Measurements from ENCODE around the gene CASZ1. TPM values are rescaled to one million over a fixed set of nuclear protein-coding genes. Genes with fewer than 3 reads are reported as not detected.

CASZ1 gene
- total and polyA plus RNA-seq, 2 donors (not counting 3 experiments of a cell fraction or from before 2014, with no cell fraction given): 1.5 to 5.2 TPM

DNA sequence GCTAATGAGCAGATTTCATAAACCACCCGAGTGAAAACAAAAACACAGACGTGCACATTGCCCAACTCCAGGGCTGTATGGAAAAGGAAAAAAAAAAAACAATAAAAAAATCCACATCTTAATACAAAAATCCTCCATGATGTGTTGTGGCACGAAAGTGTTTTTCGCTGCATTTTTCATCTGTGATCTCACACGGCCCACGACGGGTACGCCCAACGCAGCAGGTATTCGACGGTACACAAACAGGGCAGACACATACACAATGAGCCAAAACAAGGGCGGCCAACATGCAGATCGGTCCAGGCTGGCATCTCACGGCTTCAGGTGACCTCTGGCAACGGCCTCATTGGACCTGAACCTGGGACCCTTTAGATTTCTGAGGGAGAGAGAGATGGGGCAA lies 31.1 kb downstream of the CASZ1 start:
- no peak overlapping the region for H2AFZ ChIP-seq (ENCODE audit: low read depth, low read length)
- DNase-seq (ENCODE audit: low read depth, low spot score) (no peak), FAIRE-seq (no peak)
- no peak overlapping the region for H3K4me2 ChIP-seq (ENCODE audit: insufficient read depth, low read length)
- BruUV-seq (replicated peaks): no TSS peak
- TF ChIP-seq MYC (IDR thresholded peaks at IDR 0.05; ENCODE audit: low read depth, low read length): no peak
- TF ChIP-seq MAX (IDR thresholded peaks at IDR 0.05; ENCODE audit: insufficient read depth, insufficient read length): no peak
- TF ChIP-seq EZH2 (IDR thresholded peaks at IDR 0.05; ENCODE audit: borderline replicate concordance, low read depth, low read length, severe bottlenecking): no peak
- TF ChIP-seq GATA2 (IDR thresholded peaks at IDR 0.05; ENCODE audit: insufficient read depth, insufficient read length, low read depth, low read length): no peak
- TF ChIP-seq FOS (IDR thresholded peaks at IDR 0.05; ENCODE audit: borderline replicate concordance, insufficient read depth, low read length): no peak
- TF ChIP-seq JUN (IDR thresholded peaks at IDR 0.05; ENCODE audit: borderline replicate concordance, insufficient read depth, insufficient read length, low read depth): no peak
- no peak for TF ChIP-seq CTCF (IDR thresholded peaks at IDR 0.05; ENCODE audit: extremely low read depth in 1 of 2, insufficient read depth in 1 of 2, low read depth in 1 of 2, low read length in 2 of 2)
- no peak for TF ChIP-seq POLR2A (IDR thresholded peaks at IDR 0.05; ENCODE audit: low read depth, low read length)
- TF ChIP-seq POLR2AphosphoS5 (IDR thresholded peaks at IDR 0.05; ENCODE audit: insufficient read depth, low read depth, low read length): no peak
- peaks cover 0 to under 1% of the 10 kb centered on the region in 2 experiments for H3K27me3 ChIP-seq (ENCODE audit: control insufficient read depth in 2 of 2, insufficient read depth in 2 of 2, low read length in 2 of 2)
- H3K27ac ChIP-seq (ENCODE audit: insufficient read depth, low read depth, low read length): no peak overlapping the region
- intact Hi-C loops (cut with micrococcal nuclease): no loop called here
- POLR2A ChIA-PET: no interaction called here
- CTCF ChIA-PET: no interaction called here
- H4K20me1 ChIP-seq (replicated peaks; ENCODE audit: control insufficient read depth, extremely low read depth, insufficient read depth, low read length): no peaks in the 10 kb centered on the region
- H3K9me1 ChIP-seq (replicated peaks; ENCODE audit: control insufficient read depth, extremely low read depth, insufficient read depth, low read length): no peaks in the 10 kb centered on the region
- dilution Hi-C loops (cut with MboI; ENCODE audit: extremely low pct_ligation_motif_present, low sequenced_read_pairs): no loop called here
- no peaks in the 10 kb centered on the region for H3K4me1 ChIP-seq (ENCODE audit: control insufficient read depth, extremely low read depth, insufficient read depth, low read length)
- H3K9me3 ChIP-seq (replicated peaks; ENCODE audit: control insufficient read depth, insufficient read depth, low read length): no peaks in the 10 kb centered on the region
- no peaks in the 10 kb centered on the region for H3K36me3 ChIP-seq (ENCODE audit: control insufficient read depth in 2 of 2, extremely low read depth in 1 of 2, insufficient read depth in 2 of 2, low read length in 2 of 2)
- H3K9ac ChIP-seq (replicated peaks; ENCODE audit: extremely low read depth, insufficient read depth, low read length): no peak overlapping the region
- H3K79me2 ChIP-seq (ENCODE audit: control insufficient read depth, insufficient read depth, low read length): no peaks in the 10 kb centered on the region
- no peak overlapping the region for H3K4me3 ChIP-seq (replicated peaks in 1 of 3; ENCODE audit: insufficient read depth in 1 of 3, low read depth in 1 of 3, low read length in 3 of 3)
